Caco-2 (cell line): ENCODE data around the gene KATNAL1. TPM values are rescaled to one million over a fixed set of nuclear protein-coding genes. Genes with fewer than 3 reads are reported as not detected.

ENCODE experiments used
- BruUV-seq: library from RNA; stranded (reverse); fragments of 400-500 nt; replicated peaks from 2 replicates; lab custom pipeline; 2021; lab: Mats Ljungman, UMichigan
- CTCF ChIA-PET: fragments of 300-600 bp; sonication (Branson Sonifier 250); formaldehyde crosslinking; loops from one replicate; lab custom pipeline; 2022; ENCODE audit warnings: antibody characterized with exemption; lab: Charles Lee
- POLR2A ChIA-PET: fragments of 300-600 bp; sonication (Branson Sonifier 250); formaldehyde crosslinking; loops from one replicate; lab custom pipeline; 2022; ENCODE audit warnings: antibody characterized with exemption; lab: Charles Lee
- DNase-seq, 2 experiments: peaks; one replicate each; pipeline versions ENCODE4 v3.0.0 to v3.0.0-alpha.2; 2020 to 2022
- H3K27me3 ChIP-seq: replicated peaks from 2 replicates; pipeline ENCODE4 v1.6.0; 2011; ENCODE audit warnings: low read length; ENCODE audit not compliant: control insufficient read depth, insufficient read depth
- H3K36me3 ChIP-seq: 2 replicates; pipeline ENCODE4 v1.5.1; 2011; ENCODE audit warnings: low read length; ENCODE audit not compliant: control insufficient read depth, insufficient read depth
- H3K4me1 ChIP-seq: fragments of 250-450 bp; sonication (Bioruptor Pico); 2 replicates; pipeline ENCODE4 v1.5.1; 2020; ENCODE audit warnings: mild to moderate bottlenecking
- H3K4me3 ChIP-seq: 2 replicates; pipeline ENCODE4 v1.5.1; 2011; ENCODE audit warnings: low read depth, mild to moderate bottlenecking, control low read depth, low read length
- H3K9me3 ChIP-seq: fragments of 250-450 bp; sonication (Bioruptor Pico); 2 replicates; pipeline ENCODE4 v1.5.1; 2020; ENCODE audit warnings: mild to moderate bottlenecking, moderate library complexity
- H3K27ac Mint-ChIP-seq: one replicate; pipeline ENCODE4 v1.8.0; 2022; ENCODE audit warnings: mixed read lengths; ENCODE audit not compliant: unreplicated experiment
- H3K27me3 Mint-ChIP-seq: one replicate; pipeline ENCODE4 v1.8.0; 2022; ENCODE audit warnings: mixed read lengths; ENCODE audit not compliant: insufficient read depth, unreplicated experiment
- H3K36me3 Mint-ChIP-seq: one replicate; pipeline ENCODE4 v1.8.0; 2022; ENCODE audit warnings: mild to moderate bottlenecking, mixed read lengths; ENCODE audit not compliant: insufficient read depth, unreplicated experiment
- H3K4me1 Mint-ChIP-seq: one replicate; pipeline ENCODE4 v1.8.0; 2022; ENCODE audit warnings: low read depth, mixed read lengths; ENCODE audit not compliant: unreplicated experiment
- H3K4me3 Mint-ChIP-seq: one replicate; pipeline ENCODE4 v1.8.0; 2022; ENCODE audit warnings: mild to moderate bottlenecking, moderate library complexity, mixed read lengths; ENCODE audit not compliant: unreplicated experiment
- H3K9me3 Mint-ChIP-seq: one replicate; pipeline ENCODE4 v1.8.0; 2022; ENCODE audit warnings: mixed read lengths; ENCODE audit not compliant: unreplicated experiment
- intact Hi-C: fragments of 100-400 bp; cut with micrococcal nuclease; formaldehyde crosslinking; loops from one replicate; pipeline ENCODE4 v1.10.0; 2022; ENCODE audit not compliant: unreplicated experiment
- total RNA-seq: library from RNA; stranded (reverse); gene quantifications from 2 replicates; pipeline ENCODE4 v1.2.3, GENCODE V29; 2022
- TF ChIP-seq, protein P1 (sequence below), 2 experiments: fragments of 200-600 bp in 1 of 2; IDR thresholded peaks; 1 replicate in 1 of 2; 2 replicates in 1 of 2; pipeline versions ENCODE4 v1.5.1 to v1.8.0; 2011 to 2022; ENCODE audit warnings: antibody characterized with exemption in 1 of 2, control low read depth in 1 of 2, inconsistent platforms in 1 of 2, low read depth in 1 of 2, low read length in 1 of 2, mild to moderate bottlenecking in 1 of 2, moderate library complexity in 1 of 2; ENCODE audit not compliant: insufficient read depth in 1 of 2, severe bottlenecking in 1 of 2, unreplicated experiment in 1 of 2

The KATNAL1 gene
- total RNA-seq, 1 experiment from 2014 or later, result 8.1 TPM

DNA sequence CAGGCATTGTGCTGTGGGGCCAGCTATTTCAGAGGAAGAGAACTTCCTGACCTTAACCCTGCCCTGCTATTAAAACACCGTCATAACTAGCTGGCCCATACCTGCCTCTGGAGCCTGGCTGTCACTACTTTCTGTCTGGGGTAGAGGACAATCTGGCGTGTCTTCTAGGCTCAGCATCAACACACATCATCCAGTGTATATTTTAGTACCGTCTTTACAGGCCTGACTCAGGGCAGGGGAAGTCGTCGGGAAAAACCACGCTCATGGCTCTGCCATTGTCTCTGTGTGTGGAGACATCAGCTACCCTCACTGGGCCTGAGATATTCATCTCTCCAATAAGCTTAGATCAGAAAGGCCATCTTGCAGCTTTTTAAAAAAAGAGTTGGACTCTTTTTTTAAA is 151.1 kb downstream of the KATNAL1 start:
- ChIA-PET CTCF (interaction anchor here (0.9 to 2.6 kb wide), 2 partner anchors 19 to 24 kb away, joined by 3 to 13 read pairs; no protein-coding TSS in a partner anchor), POLR2A (no interaction called here)
- TF ChIP-seq, protein P1, sequence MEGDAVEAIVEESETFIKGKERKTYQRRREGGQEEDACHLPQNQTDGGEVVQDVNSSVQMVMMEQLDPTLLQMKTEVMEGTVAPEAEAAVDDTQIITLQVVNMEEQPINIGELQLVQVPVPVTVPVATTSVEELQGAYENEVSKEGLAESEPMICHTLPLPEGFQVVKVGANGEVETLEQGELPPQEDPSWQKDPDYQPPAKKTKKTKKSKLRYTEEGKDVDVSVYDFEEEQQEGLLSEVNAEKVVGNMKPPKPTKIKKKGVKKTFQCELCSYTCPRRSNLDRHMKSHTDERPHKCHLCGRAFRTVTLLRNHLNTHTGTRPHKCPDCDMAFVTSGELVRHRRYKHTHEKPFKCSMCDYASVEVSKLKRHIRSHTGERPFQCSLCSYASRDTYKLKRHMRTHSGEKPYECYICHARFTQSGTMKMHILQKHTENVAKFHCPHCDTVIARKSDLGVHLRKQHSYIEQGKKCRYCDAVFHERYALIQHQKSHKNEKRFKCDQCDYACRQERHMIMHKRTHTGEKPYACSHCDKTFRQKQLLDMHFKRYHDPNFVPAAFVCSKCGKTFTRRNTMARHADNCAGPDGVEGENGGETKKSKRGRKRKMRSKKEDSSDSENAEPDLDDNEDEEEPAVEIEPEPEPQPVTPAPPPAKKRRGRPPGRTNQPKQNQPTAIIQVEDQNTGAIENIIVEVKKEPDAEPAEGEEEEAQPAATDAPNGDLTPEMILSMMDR (IDR thresholded peaks at IDR 0.05; ENCODE audit: insufficient read depth in 1 of 2, low read depth in 1 of 2, low read length in 1 of 2, severe bottlenecking in 1 of 2, unreplicated experiment in 1 of 2), result no peak
- intact Hi-C loops, result no loop called here
- Mint-ChIP-seq H3K4me1 (no peaks in the 10 kb centered on the region), H3K36me3 (no peaks in the 10 kb centered on the region), H3K27me3 (peaks cover 3% of the 10 kb centered on the region), H3K4me3 (no peak overlapping the region), H3K27ac (no peak overlapping the region), H3K9me3 (no peaks in the 10 kb centered on the region)
- DNase-seq, result no peak
- H3K27me3 ChIP-seq, result no peaks in the 10 kb centered on the region
- H3K4me3 ChIP-seq, result no peak overlapping the region
- BruUV-seq, result no TSS peak
- H3K9me3 ChIP-seq, result no peaks in the 10 kb centered on the region
- H3K36me3 ChIP-seq, result no peaks in the 10 kb centered on the region
- H3K4me1 ChIP-seq, result no peaks in the 10 kb centered on the region

DNA sequence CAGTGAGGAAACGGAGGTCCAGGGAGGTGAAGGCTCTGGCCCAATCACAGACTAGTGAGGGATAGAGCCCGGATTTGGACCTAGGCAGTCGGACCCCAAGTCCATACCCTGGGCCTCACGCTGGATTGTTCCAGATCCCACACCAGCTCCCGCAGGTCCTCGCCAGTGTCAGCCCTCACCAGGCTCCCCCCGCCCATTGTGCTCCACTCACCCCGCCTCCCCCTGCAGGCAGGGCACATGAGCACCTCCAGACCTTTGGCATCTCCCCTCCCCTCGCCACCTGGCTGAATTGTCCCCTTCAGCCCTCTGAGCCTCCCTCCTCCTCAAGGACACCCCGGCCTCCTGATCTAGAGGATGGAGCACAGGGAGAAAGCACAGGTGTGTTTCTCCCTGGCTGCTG is 152.4 kb downstream of the KATNAL1 start:
- ChIA-PET POLR2A (no interaction called here), CTCF (interaction anchor here (1.4 to 2.6 kb wide), 2 partner anchors 22 to 23 kb away, joined by 3 to 13 read pairs; no protein-coding TSS in a partner anchor)
- no TSS peak for BruUV-seq
- Mint-ChIP-seq H3K27me3 (peaks cover 3% of the 10 kb centered on the region), H3K4me1 (no peaks in the 10 kb centered on the region), H3K27ac (no peak overlapping the region), H3K9me3 (no peaks in the 10 kb centered on the region), H3K4me3 (no peak overlapping the region), H3K36me3 (no peaks in the 10 kb centered on the region)
- Histone ChIP-seq H3K36me3 (no peaks in the 10 kb centered on the region), H3K4me1 (no peaks in the 10 kb centered on the region), H3K27me3 (no peaks in the 10 kb centered on the region), H3K4me3 (no peak overlapping the region), H3K9me3 (no peaks in the 10 kb centered on the region)
- TF ChIP-seq, protein P1 (IDR thresholded peaks at IDR 0.05; ENCODE audit: insufficient read depth in 1 of 2, low read depth in 1 of 2, low read length in 1 of 2, severe bottlenecking in 1 of 2, unreplicated experiment in 1 of 2), result no peak
- intact Hi-C loops, result no loop called here
- DNase-seq, result no peak

DNA sequence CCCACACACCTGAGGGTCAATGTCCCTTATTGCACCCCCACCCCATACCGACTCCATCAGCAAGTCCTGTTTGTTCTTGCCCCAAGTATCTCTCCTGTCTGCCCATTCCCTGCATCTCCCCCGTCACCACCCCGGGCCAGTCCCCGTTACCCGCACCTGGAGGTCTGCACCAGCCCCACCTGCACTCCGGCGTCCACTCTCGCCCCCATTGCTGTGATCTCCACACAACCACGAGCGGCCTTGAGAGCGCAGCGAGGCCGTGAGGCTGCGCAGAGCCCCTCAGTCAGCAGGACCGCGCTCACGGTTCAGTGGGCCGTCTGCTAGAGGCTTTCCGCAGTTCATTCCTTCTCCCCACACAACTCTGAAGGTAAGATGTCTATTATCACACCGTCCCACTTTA is 152.8 kb downstream of the KATNAL1 start:
- BruUV-seq, result no TSS peak
- TF ChIP-seq, protein P1 (IDR thresholded peaks at IDR 0.05; ENCODE audit: insufficient read depth in 1 of 2, low read depth in 1 of 2, low read length in 1 of 2, severe bottlenecking in 1 of 2, unreplicated experiment in 1 of 2), result no peak
- Histone ChIP-seq H3K36me3 (no peaks in the 10 kb centered on the region), H3K9me3 (no peaks in the 10 kb centered on the region), H3K4me1 (no peaks in the 10 kb centered on the region), H3K4me3 (no peak overlapping the region), H3K27me3 (no peaks in the 10 kb centered on the region)
- no peaks in the 10 kb centered on the region for H3K4me1 Mint-ChIP-seq
- H3K9me3 Mint-ChIP-seq, result no peaks in the 10 kb centered on the region
- POLR2A ChIA-PET, result no interaction called here
- H3K27me3 Mint-ChIP-seq, result peaks cover 3% of the 10 kb centered on the region
- H3K27ac Mint-ChIP-seq, result no peak overlapping the region
- no peak for DNase-seq
- CTCF ChIA-PET, result interaction anchor here (1.4 kb wide), 1 partner anchor 22 kb away, joined by 3 read pairs; no protein-coding TSS in a partner anchor
- intact Hi-C loops, result no loop called here
- H3K4me3 Mint-ChIP-seq, result no peak overlapping the region
- no peaks in the 10 kb centered on the region for H3K36me3 Mint-ChIP-seq
